Tibial nerve (tissue), 4 donors: ENCODE results near the gene RPL19.

Experiments
- CTCF ChIP-seq, 5 experiments: fragments of 200-600 bp in 3 of 5; fragments of 450-650 bp in 2 of 5; sonication (generic) in 3 of 5; IDR thresholded peaks; one replicate each; pipeline ENCODE4 v1.5.1; 2016 to 2019; ENCODE audit warnings: antibody characterized with exemption in 5 of 5, mild to moderate bottlenecking in 3 of 5, moderate library complexity in 2 of 5
- EP300 ChIP-seq, 2 donors: sonication (generic); formaldehyde crosslinking; IDR thresholded peaks; one replicate each; pipeline ENCODE4 v1.6.1; 2017; ENCODE audit warnings: antibody characterized with exemption in 2 of 2, mild to moderate bottlenecking in 1 of 2
- POLR2A ChIP-seq, 2 donors: fragments of 450-650 bp; IDR thresholded peaks; one replicate each; pipeline ENCODE4 v1.6.1; 2017; ENCODE audit warnings: antibody characterized with exemption in 2 of 2, mild to moderate bottlenecking in 2 of 2, moderate library complexity in 2 of 2

GRCh38 chr17:39175695-39176093, 24.4 kb upstream of the RPL19 start:
- TF ChIP-seq CTCF (IDR thresholded peaks at IDR 0.05) (no peak), POLR2A (IDR thresholded peaks at IDR 0.05) (no peak), EP300 (IDR thresholded peaks at IDR 0.05) (no peak)
